GM23248 (cell line): Measurements from ENCODE around the gene RPA1.

Experiments
- EZH2 ChIP-seq: fragments of 200-600 bp; sonication (generic); IDR thresholded peaks from 2 replicates; pipeline ENCODE4 v1.6.1; 2018; ENCODE audit warnings: antibody characterized with exemption, mild to moderate bottlenecking; ENCODE audit not compliant: insufficient read depth, poor library complexity, severe bottlenecking
- EZH2phosphoT487 ChIP-seq: fragments of 200-600 bp; sonication (generic); IDR thresholded peaks from 2 replicates; pipeline ENCODE4 v1.6.1; 2018; ENCODE audit warnings: antibody characterized with exemption, moderate library complexity, mild to moderate bottlenecking, low read depth; ENCODE audit not compliant: insufficient read depth

DNA sequence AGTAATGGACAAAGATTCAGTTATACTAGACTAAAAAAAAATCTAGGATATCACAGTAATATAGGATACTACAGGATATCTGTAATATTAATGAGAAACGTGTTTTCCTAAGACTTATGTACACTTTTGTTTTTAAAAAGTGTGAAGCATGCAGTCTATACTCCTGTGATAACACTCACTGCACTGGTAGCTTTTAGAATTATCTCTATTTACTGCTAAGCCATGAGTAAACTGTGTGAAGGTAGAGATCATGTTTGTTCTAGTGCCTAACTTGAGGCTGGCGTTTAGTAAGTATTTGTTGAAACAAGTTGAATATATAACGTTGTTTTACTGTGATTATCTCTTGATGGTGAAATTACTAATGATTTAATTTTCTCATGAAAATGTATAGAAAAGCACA lies 23.9 kb downstream of the RPA1 start:
- TF ChIP-seq EZH2phosphoT487 (no peak), EZH2 (no peak)
